ENCODE measurements around the gene GLRA1. TPM values are rescaled to one million over a fixed set of nuclear protein-coding genes. Genes with fewer than 3 reads are reported as not detected.
A peak's percentile ranks its signal among the peaks of the same experiment; 100 is the strongest.

Gene GLRA1
- total RNA-seq, 1 donor from 2014 or later: not detected

GRCh38 chr5:151923866-151924476, 680 bp downstream of the GLRA1 start:
- no peak for DNase-seq (ENCODE audit: low spot score)
- Mint-ChIP-seq H3K4me1 (ENCODE audit: low read depth) (peaks cover 10% of the 10 kb centered on the region), H3K36me3 (ENCODE audit: low read depth) (peaks cover 2% of the 10 kb centered on the region), H3K27ac (ENCODE audit: unreplicated experiment) (no peak overlapping the region), H3K9me3 (ENCODE audit: low read depth) (no peaks in the 10 kb centered on the region), H3K4me3 (ENCODE audit: unreplicated experiment) (no peak overlapping the region), H3K27me3 (ENCODE audit: low read depth) (peaks cover 34% of the 10 kb centered on the region)
- TF ChIP-seq CTCF (IDR thresholded peaks at IDR 0.05): peak; percentile 58

- TF ChIP-seq CTCF (IDR thresholded peaks at IDR 0.05): no peak
- peaks cover 2% of the 10 kb centered on the region for H3K36me3 Mint-ChIP-seq (ENCODE audit: low read depth)
- H3K4me1 Mint-ChIP-seq (ENCODE audit: low read depth): peaks cover 10% of the 10 kb centered on the region
- no peak overlapping the region for H3K27ac Mint-ChIP-seq (ENCODE audit: unreplicated experiment)
- no peak overlapping the region for H3K4me3 Mint-ChIP-seq (ENCODE audit: unreplicated experiment)
- no peaks in the 10 kb centered on the region for H3K9me3 Mint-ChIP-seq (ENCODE audit: low read depth)
- no peak for DNase-seq (ENCODE audit: low spot score)
- H3K27me3 Mint-ChIP-seq (ENCODE audit: low read depth): peaks cover 43% of the 10 kb centered on the region
Measured at GRCh38 chr5:151921916-151922315, 2.7 kb downstream of the GLRA1 start.

GRCh38 chr5:151917904-151918303, 6.7 kb downstream of the GLRA1 start:
- DNase-seq (ENCODE audit: low spot score): no peak
- Mint-ChIP-seq H3K27ac (ENCODE audit: unreplicated experiment) (no peak overlapping the region), H3K36me3 (ENCODE audit: low read depth) (peaks cover 2% of the 10 kb centered on the region), H3K27me3 (ENCODE audit: low read depth) (peaks cover 41% of the 10 kb centered on the region), H3K4me3 (ENCODE audit: unreplicated experiment) (no peak overlapping the region), H3K9me3 (ENCODE audit: low read depth) (no peaks in the 10 kb centered on the region), H3K4me1 (ENCODE audit: low read depth) (peaks cover 5% of the 10 kb centered on the region)
- TF ChIP-seq CTCF (IDR thresholded peaks at IDR 0.05): no peak

GRCh38 chr5:151913425-151913824, 11.2 kb downstream of the GLRA1 start:
- Mint-ChIP-seq H3K4me1 (ENCODE audit: low read depth) (peaks cover 33% of the 10 kb centered on the region), H3K4me3 (ENCODE audit: unreplicated experiment) (no peak overlapping the region), H3K27ac (ENCODE audit: unreplicated experiment) (no peak overlapping the region), H3K27me3 (ENCODE audit: low read depth) (peaks cover 23% of the 10 kb centered on the region), H3K9me3 (ENCODE audit: low read depth) (no peaks in the 10 kb centered on the region), H3K36me3 (ENCODE audit: low read depth) (no peaks in the 10 kb centered on the region)
- no peak for TF ChIP-seq CTCF (IDR thresholded peaks at IDR 0.05)
- no peak for DNase-seq (ENCODE audit: low spot score)

- Mint-ChIP-seq H3K4me3 (ENCODE audit: unreplicated experiment) (no peak overlapping the region), H3K9me3 (ENCODE audit: low read depth) (no peaks in the 10 kb centered on the region)
Measured at GRCh38 chr5:151912360-151912759, 12.3 kb downstream of the GLRA1 start.

More at GRCh38 chr5:151912360-151912759, 12.3 kb downstream of the GLRA1 start:
- TF ChIP-seq CTCF (IDR thresholded peaks at IDR 0.05): no peak
- Mint-ChIP-seq H3K27ac (ENCODE audit: unreplicated experiment) (peak overlapping the region; percentile 18), H3K27me3 (ENCODE audit: low read depth) (peaks cover 18% of the 10 kb centered on the region), H3K4me1 (ENCODE audit: low read depth) (peaks cover 41% of the 10 kb centered on the region), H3K36me3 (ENCODE audit: low read depth) (no peaks in the 10 kb centered on the region)
- DNase-seq (ENCODE audit: low spot score): no peak
